Measurements from ENCODE around the gene RAD51B. TPM values are rescaled to one million over a fixed set of nuclear protein-coding genes. Genes with fewer than 3 reads are reported as not detected.
A peak's percentile ranks its signal among the peaks of the same experiment; 100 is the strongest.

Gene RAD51B
- total and polyA plus RNA-seq, 9 of the 15 experiments (the other 6 are each of a cell fraction or from before 2014, with no cell fraction given) = 8.5 to 17.3 (median 11.3) TPM

DNA sequence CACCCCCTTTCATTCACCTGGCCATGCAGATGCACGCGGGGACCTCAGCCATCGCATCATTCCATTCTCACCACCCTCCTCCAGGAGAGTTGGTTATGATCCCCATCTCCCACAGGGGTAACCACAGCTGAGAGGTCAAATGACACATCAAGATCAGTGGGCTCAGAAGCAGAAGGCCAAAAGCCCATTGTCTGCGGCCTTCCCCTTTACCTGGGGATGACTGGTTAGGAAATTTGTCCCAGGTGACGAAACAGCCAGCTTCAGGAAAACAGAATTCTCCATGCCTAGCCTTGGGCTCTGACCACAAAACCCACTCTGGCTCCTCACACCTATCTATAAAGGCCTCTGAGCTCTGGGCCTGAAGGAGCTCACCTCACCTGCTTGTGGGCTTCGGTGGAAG is 937.2 kb downstream of the RAD51B start:
- no TSS peak for BruUV-seq (replicated peaks)
- Histone ChIP-seq H3K4me3 (no peak overlapping the region), H3K36me3 (ENCODE audit: control insufficient read depth, insufficient read depth, low read length) (no peaks in the 10 kb centered on the region), H3K27me3 (ENCODE audit: control insufficient read depth in 2 of 2, insufficient read depth in 2 of 2, low read length in 2 of 2) (no peaks in the 10 kb centered on the region), H3K9me3 (replicated peaks; ENCODE audit: control insufficient read depth, insufficient read depth, low read depth, low read length) (no peaks in the 10 kb centered on the region), H3K27ac (ENCODE audit: extremely low read depth, low read depth, low read length) (no peak overlapping the region), H3K79me2 (ENCODE audit: control insufficient read depth, insufficient read depth, low read length) (no peaks in the 10 kb centered on the region), H3K4me1 (replicated peaks in 1 of 2; ENCODE audit: control insufficient read depth in 2 of 2, insufficient read depth in 2 of 2, low read length in 2 of 2) (peaks cover 23 to 69% of the 10 kb centered on the region in 2 experiments), H2AFZ (ENCODE audit: low read depth, low read length) (no peak overlapping the region), H3K4me2 (ENCODE audit: insufficient read depth, low read length) (no peak overlapping the region), H3K9ac (ENCODE audit: insufficient read depth in 1 of 2, low read depth in 2 of 2, low read length in 2 of 2) (peak overlapping the region in 1 of 2 experiments; percentile 40; a peak in 1 of 4 replicates), H4K20me1 (replicated peaks; ENCODE audit: control insufficient read depth, insufficient read depth, low read length) (no peaks in the 10 kb centered on the region), H3K9me1 (ENCODE audit: control insufficient read depth, insufficient read depth, low read length) (no peaks in the 10 kb centered on the region)
- intact Hi-C loops (cut with micrococcal nuclease) = loop anchor here (5.0 kb wide), 1 partner anchor 39 kb away; no protein-coding TSS in a partner anchor
- POLR2A ChIA-PET = interaction anchor here (1.1 kb wide), 1 partner anchor 12 kb away, joined by 3 read pairs; no protein-coding TSS in a partner anchor
- WGBS (ENCODE audit: insufficient coverage, low coverage, missing lambda C conversion rate) = 77% methylated on average over 6 of the region's 6 CpGs
- in situ Hi-C loops (cut with MboI) = loop anchor here (5.0 kb wide), 1 partner anchor 34 kb away; no protein-coding TSS in a partner anchor
- no peak for ATAC-seq
- no peak for FAIRE-seq
- TF ChIP-seq ZNF644 (tag; IDR thresholded peaks at IDR 0.05; ENCODE audit: low read depth) = no peak
- no peak for TF ChIP-seq SRSF7 (optimal IDR thresholded peaks at IDR 0.05; ENCODE audit: low read depth, low read length)
- TF ChIP-seq EP300 (IDR thresholded peaks at IDR 0.05; ENCODE audit: low read length) = no peak
- no peak for TF ChIP-seq ZNF184 (CRISPR knock-in tag; IDR thresholded peaks at IDR 0.05)
- no peak for TF ChIP-seq ZFX (CRISPR knock-in tag; IDR thresholded peaks at IDR 0.05)
- TF ChIP-seq, protein P1, sequence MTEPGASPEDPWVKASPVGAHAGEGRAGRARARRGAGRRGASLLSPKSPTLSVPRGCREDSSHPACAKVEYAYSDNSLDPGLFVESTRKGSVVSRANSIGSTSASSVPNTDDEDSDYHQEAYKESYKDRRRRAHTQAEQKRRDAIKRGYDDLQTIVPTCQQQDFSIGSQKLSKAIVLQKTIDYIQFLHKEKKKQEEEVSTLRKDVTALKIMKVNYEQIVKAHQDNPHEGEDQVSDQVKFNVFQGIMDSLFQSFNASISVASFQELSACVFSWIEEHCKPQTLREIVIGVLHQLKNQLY (CRISPR knock-in tag; conservative IDR thresholded peaks at IDR 0.05) = no peak
- no peak for TF ChIP-seq HDAC8 (tag; IDR thresholded peaks at IDR 0.05)
- TF ChIP-seq RBBP5 (IDR thresholded peaks at IDR 0.05; ENCODE audit: borderline replicate concordance, insufficient read depth, low read length, poor library complexity, severe bottlenecking) = no peak
- TF ChIP-seq ZNF311 (CRISPR knock-in tag; IDR thresholded peaks at IDR 0.05) = no peak
- no peak for TF ChIP-seq RBM14 (IDR thresholded peaks at IDR 0.05; ENCODE audit: borderline replicate concordance, insufficient read depth, low read depth, low read length)
- no peak for TF ChIP-seq KAT7 (CRISPR knock-in tag; IDR thresholded peaks at IDR 0.05; ENCODE audit: borderline replicate concordance)
- no peak for DNase-seq (ENCODE audit: extremely low read depth in 1 of 4, low spot score in 3 of 4)
- CTCF ChIA-PET (ENCODE audit: low intra/inter-chr PET ratio) = no interaction called here

Measured in K562 (cell line).